WTC11 (cell line): Measurements from ENCODE around the gene SBF1. TPM values are rescaled to one million over a fixed set of nuclear protein-coding genes. Genes with fewer than 3 reads are reported as not detected.

ENCODE experiments used
- ATAC-seq: fragments of 200-7000 bp; cut with Tn5 transposase; 2 replicates; pipeline ENCODE4 v1.10.0; 2021; ENCODE audit warnings: mild to moderate bottlenecking, moderate library complexity
- CTCF ChIA-PET: fragments of 300-600 bp; sonication (Branson Sonifier 250); formaldehyde crosslinking; loops from one replicate; lab custom pipeline; 2021; ENCODE audit warnings: antibody characterized with exemption; lab: Charles Lee
- POLR2A ChIA-PET: fragments of 350-600 bp; sonication (Branson Sonifier 250); formaldehyde crosslinking; loops from one replicate; lab custom pipeline; 2021; ENCODE audit warnings: antibody characterized with exemption; lab: Charles Lee
- DNase-seq: peaks from one replicate; pipeline ENCODE4 v3.0.0; 2021; ENCODE audit warnings: low spot score
- H3K27ac Mint-ChIP-seq: 2 replicates; pipeline ENCODE4 v1.8.0; 2021; ENCODE audit warnings: mixed read lengths
- H3K27me3 Mint-ChIP-seq: 2 replicates; pipeline ENCODE4 v1.8.0; 2021; ENCODE audit warnings: low read depth, mild to moderate bottlenecking, moderate library complexity, mixed read lengths
- H3K36me3 Mint-ChIP-seq: 2 replicates; pipeline ENCODE4 v1.8.0; 2021; ENCODE audit warnings: mixed read lengths
- H3K4me1 Mint-ChIP-seq: 2 replicates; pipeline ENCODE4 v1.8.0; 2022; ENCODE audit warnings: mixed read lengths
- H3K4me3 Mint-ChIP-seq: 2 replicates; pipeline ENCODE4 v1.8.0; 2021; ENCODE audit warnings: mild to moderate bottlenecking, moderate library complexity, mixed read lengths
- H3K9me3 Mint-ChIP-seq: 2 replicates; pipeline ENCODE4 v1.8.0; 2021; ENCODE audit warnings: mixed read lengths
- CBFB ChIP-seq: sonication (generic); formaldehyde crosslinking; IDR thresholded peaks from 2 replicates; pipeline ENCODE4 v1.8.1; 2022; ENCODE audit warnings: mild to moderate bottlenecking, low read depth, missing genetic modification reagents
- EMX1 ChIP-seq: fragments of 250-450 bp; sonication (Bioruptor Pico); IDR thresholded peaks from 2 replicates; pipeline ENCODE4 v1.8.0; 2021; ENCODE audit warnings: mild to moderate bottlenecking
- FOXJ3 ChIP-seq: sonication (generic); formaldehyde crosslinking; IDR thresholded peaks from 2 replicates; pipeline ENCODE4 v1.9.0; 2021; ENCODE audit warnings: missing genetic modification reagents, mild to moderate bottlenecking, borderline replicate concordance
- GTF2I ChIP-seq: fragments of 250-450 bp; sonication (Bioruptor Pico); conservative IDR thresholded peaks from 2 replicates; pipeline ENCODE4 v1.4.0; 2021; ENCODE audit warnings: mild to moderate bottlenecking
- RELA ChIP-seq: sonication (generic); formaldehyde crosslinking; IDR thresholded peaks from 2 replicates; pipeline ENCODE4 v1.8.1; 2022; ENCODE audit warnings: missing genetic modification reagents, mild to moderate bottlenecking, borderline replicate concordance
- RORB ChIP-seq: fragments of 250-450 bp; sonication (Bioruptor Pico); IDR thresholded peaks from 2 replicates; pipeline ENCODE4 v1.9.0; 2021; ENCODE audit warnings: mild to moderate bottlenecking
- ZNF121 ChIP-seq: sonication (generic); formaldehyde crosslinking; IDR thresholded peaks from 2 replicates; pipeline ENCODE4 v1.8.0; 2023; ENCODE audit warnings: missing genetic modification reagents
- ZNF219 ChIP-seq: sonication (generic); formaldehyde crosslinking; IDR thresholded peaks from 2 replicates; pipeline ENCODE4 v1.8.0; 2023; ENCODE audit warnings: missing genetic modification reagents, mild to moderate bottlenecking, borderline replicate concordance
- ZNF232 ChIP-seq: sonication (generic); formaldehyde crosslinking; IDR thresholded peaks from 2 replicates; pipeline ENCODE4 v1.8.0; 2022; ENCODE audit warnings: mild to moderate bottlenecking, missing genetic modification reagents
- ZNF317 ChIP-seq: sonication (generic); formaldehyde crosslinking; IDR thresholded peaks from 2 replicates; pipeline ENCODE4 v1.8.1; 2023; ENCODE audit warnings: low read depth, mild to moderate bottlenecking, moderate library complexity, missing genetic modification reagents, borderline replicate concordance
- ZNF423 ChIP-seq: fragments of 250-450 bp; sonication (Bioruptor Pico); IDR thresholded peaks from 2 replicates; pipeline ENCODE4 v2.1.2; 2022; ENCODE audit warnings: mild to moderate bottlenecking, moderate library complexity
- ZNF671 ChIP-seq: fragments of 250-450 bp; sonication (Bioruptor Pico); IDR thresholded peaks from 2 replicates; pipeline ENCODE4 v1.8.0; 2021; ENCODE audit warnings: mild to moderate bottlenecking
- total RNA-seq: library from RNA; stranded (reverse); gene quantifications from 3 replicates; pipeline ENCODE4 v1.2.3, GENCODE V29; 2021
- TF ChIP-seq, protein P1 (sequence below): sonication (generic); formaldehyde crosslinking; IDR thresholded peaks from 2 replicates; pipeline ENCODE4 v1.8.1; 2022; ENCODE audit warnings: missing genetic modification reagents, borderline replicate concordance
- TF ChIP-seq, protein P2 (sequence below): fragments of 250-450 bp; sonication (Bioruptor Pico); IDR thresholded peaks from 2 replicates; pipeline ENCODE4 v1.8.0; 2021; ENCODE audit warnings: mild to moderate bottlenecking
- TF ChIP-seq, protein P3 (sequence below): fragments of 250-450 bp; sonication (Bioruptor Pico); IDR thresholded peaks from 2 replicates; pipeline ENCODE4 v1.9.0; 2021; ENCODE audit warnings: mild to moderate bottlenecking
- TF ChIP-seq, protein P4 (sequence below): fragments of 250-450 bp; sonication (Bioruptor Pico); IDR thresholded peaks from 2 replicates; pipeline ENCODE4 v1.9.0; 2021; ENCODE audit warnings: mild to moderate bottlenecking

SBF1 gene
- total RNA-seq, 1 experiment from 2014 or later: 108 TPM

DNA sequence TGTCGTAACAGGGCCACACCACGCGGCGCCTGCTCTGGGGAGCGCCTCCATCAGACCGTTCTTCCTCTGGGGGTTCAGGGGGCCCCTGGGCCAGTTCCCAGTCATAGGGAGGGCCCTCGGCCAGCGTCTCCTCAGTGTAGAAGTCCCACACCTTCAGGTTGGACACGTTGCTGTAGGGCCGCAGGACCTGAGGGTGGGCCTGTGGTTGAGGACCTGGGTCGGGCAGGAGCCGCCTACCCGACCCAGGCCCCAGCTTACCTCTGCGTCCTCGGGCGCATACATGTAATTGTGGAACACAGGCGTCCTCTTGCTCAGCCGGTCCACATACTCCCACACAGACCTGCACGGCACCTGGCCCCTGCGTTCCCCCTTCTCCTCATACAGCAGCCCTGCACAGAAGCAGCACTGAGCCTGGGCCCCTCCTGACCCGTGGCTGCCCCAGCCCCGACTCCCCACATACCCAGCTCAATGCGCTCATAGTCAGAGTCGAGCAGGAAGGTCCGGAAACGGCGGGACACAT, 20.2 kb downstream of the SBF1 start (continued):
- TF ChIP-seq ZNF232 (CRISPR knock-in tag) (no peak), GTF2I (CRISPR knock-in tag) (no peak), CBFB (no peak)

DNA sequence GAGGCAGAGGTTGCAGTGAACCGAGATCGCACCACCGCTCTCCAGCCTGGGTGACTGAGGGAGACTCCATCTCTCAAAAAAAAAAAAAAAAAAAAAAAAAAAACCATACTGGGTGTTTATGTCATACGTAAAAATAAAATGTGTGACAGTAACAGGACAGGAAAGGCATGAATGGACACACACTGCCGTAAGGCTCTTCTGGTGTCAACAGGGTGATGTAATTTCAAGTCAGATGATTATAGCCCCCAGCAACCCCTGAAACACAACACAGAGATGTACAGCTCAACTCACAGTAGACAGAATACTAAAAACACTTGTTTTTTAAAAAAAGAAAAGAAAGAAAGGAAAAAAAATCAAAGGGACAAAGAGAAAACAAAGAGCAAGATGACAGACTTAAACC, 22.2 kb downstream of the SBF1 start:
- Mint-ChIP-seq H3K27ac (no peak overlapping the region), H3K4me1 (no peaks in the 10 kb centered on the region), H3K9me3 (no peaks in the 10 kb centered on the region), H3K4me3 (no peak overlapping the region)
- TF ChIP-seq, protein P1, sequence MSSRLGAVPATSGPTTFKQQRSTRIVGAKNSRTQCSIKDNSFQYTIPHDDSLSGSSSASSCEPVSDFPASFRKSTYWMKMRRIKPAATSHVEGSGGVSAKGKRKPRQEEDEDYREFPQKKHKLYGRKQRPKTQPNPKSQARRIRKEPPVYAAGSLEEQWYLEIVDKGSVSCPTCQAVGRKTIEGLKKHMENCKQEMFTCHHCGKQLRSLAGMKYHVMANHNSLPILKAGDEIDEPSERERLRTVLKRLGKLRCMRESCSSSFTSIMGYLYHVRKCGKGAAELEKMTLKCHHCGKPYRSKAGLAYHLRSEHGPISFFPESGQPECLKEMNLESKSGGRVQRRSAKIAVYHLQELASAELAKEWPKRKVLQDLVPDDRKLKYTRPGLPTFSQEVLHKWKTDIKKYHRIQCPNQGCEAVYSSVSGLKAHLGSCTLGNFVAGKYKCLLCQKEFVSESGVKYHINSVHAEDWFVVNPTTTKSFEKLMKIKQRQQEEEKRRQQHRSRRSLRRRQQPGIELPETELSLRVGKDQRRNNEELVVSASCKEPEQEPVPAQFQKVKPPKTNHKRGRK: no peak
- TF ChIP-seq ZNF423 (no peak), EMX1 (no peak), ZNF121 (CRISPR knock-in tag) (no peak), ZNF232 (CRISPR knock-in tag) (no peak), RORB (CRISPR knock-in tag) (no peak), ZNF671 (CRISPR knock-in tag) (no peak), FOXJ3 (CRISPR knock-in tag) (no peak)
- TF ChIP-seq, protein P2, sequence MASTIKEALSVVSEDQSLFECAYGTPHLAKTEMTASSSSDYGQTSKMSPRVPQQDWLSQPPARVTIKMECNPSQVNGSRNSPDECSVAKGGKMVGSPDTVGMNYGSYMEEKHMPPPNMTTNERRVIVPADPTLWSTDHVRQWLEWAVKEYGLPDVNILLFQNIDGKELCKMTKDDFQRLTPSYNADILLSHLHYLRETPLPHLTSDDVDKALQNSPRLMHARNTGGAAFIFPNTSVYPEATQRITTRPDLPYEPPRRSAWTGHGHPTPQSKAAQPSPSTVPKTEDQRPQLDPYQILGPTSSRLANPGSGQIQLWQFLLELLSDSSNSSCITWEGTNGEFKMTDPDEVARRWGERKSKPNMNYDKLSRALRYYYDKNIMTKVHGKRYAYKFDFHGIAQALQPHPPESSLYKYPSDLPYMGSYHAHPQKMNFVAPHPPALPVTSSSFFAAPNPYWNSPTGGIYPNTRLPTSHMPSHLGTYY (CRISPR knock-in tag): no peak
- TF ChIP-seq, protein P3, sequence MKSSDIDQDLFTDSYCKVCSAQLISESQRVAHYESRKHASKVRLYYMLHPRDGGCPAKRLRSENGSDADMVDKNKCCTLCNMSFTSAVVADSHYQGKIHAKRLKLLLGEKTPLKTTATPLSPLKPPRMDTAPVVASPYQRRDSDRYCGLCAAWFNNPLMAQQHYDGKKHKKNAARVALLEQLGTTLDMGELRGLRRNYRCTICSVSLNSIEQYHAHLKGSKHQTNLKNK: no peak
- TF ChIP-seq, protein P4, sequence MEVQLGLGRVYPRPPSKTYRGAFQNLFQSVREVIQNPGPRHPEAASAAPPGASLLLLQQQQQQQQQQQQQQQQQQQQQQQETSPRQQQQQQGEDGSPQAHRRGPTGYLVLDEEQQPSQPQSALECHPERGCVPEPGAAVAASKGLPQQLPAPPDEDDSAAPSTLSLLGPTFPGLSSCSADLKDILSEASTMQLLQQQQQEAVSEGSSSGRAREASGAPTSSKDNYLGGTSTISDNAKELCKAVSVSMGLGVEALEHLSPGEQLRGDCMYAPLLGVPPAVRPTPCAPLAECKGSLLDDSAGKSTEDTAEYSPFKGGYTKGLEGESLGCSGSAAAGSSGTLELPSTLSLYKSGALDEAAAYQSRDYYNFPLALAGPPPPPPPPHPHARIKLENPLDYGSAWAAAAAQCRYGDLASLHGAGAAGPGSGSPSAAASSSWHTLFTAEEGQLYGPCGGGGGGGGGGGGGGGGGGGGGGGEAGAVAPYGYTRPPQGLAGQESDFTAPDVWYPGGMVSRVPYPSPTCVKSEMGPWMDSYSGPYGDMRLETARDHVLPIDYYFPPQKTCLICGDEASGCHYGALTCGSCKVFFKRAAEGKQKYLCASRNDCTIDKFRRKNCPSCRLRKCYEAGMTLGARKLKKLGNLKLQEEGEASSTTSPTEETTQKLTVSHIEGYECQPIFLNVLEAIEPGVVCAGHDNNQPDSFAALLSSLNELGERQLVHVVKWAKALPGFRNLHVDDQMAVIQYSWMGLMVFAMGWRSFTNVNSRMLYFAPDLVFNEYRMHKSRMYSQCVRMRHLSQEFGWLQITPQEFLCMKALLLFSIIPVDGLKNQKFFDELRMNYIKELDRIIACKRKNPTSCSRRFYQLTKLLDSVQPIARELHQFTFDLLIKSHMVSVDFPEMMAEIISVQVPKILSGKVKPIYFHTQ (CRISPR knock-in tag): no peak
- TF ChIP-seq, all 79 proteins: peak for 0
- ATAC-seq (no peak), DNase-seq (no peak)
- POLR2A ChIA-PET: interaction anchor here (0.7 kb wide), 1 partner anchor 1434 kb away, joined by 8 read pairs; no protein-coding TSS in a partner anchor
- Mint-ChIP-seq H3K27me3 (no peaks in the 10 kb centered on the region), H3K36me3 (peaks cover 43% of the 10 kb centered on the region)
- CTCF ChIA-PET: interaction anchor here (1.7 to 2.3 kb wide), 2 partner anchors 8 to 21 kb away, joined by 4 to 7 read pairs; no protein-coding TSS in a partner anchor

DNA sequence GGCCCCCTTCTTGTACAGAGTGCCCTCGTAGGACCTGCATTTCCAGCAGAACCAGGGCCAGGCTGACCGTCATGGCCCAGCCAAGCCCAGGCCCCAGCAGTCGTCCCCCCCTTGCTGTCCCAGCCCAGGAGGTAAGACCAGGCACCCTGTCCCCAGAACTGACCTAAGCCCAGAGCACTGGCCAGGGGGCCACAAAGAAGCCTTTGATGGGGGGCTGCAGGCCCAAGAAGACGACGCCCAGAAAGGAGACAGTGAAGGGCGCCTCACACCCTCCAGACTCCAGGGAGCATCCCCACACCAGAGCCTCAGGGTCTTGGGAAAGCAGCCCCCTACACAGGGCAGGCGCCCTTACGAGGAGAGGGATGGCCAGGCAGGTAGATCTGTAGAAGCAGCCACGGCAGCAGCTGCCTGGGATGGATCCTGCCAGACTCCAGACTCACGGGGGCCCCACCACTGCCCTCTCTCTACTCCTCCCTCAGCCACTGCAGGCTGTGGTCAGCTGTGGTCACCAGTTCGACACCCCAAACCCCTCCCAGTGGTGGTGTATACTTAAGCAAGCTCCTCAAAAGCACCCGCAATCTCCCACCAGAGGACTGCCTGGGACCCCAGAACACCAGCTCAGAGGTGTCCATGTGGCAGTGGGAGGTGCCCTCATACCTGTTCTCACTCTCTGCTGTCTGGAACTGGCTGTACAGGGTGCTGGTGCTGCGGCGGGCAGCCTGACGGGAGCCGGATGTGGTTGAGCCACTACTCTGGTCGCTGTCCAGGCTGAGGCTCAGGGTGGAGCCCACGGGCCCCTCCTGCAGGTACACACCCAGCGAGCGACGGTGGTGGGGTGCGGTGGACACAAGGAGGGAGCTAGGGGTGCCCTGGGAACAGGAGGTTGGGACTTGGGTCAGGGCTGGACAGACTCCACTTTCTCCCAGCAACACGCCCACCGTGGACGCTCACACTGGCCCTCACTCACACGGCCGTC, 27.0 kb downstream of the SBF1 start:
- H3K36me3 Mint-ChIP-seq: peaks cover 26% of the 10 kb centered on the region
- ATAC-seq (no peak), DNase-seq (no peak)
- ChIA-PET CTCF (no interaction called here), POLR2A (interaction anchor here (0.6 kb wide), 1 partner anchor 62 kb away, joined by 4 read pairs; no protein-coding TSS in a partner anchor)
- TF ChIP-seq ZNF317 (CRISPR knock-in tag) (no peak), RELA (CRISPR knock-in tag) (no peak), ZNF219 (CRISPR knock-in tag) (no peak)
- no peaks in the 10 kb centered on the region for H3K27me3 Mint-ChIP-seq
- H3K27ac Mint-ChIP-seq: no peak overlapping the region
- no peaks in the 10 kb centered on the region for H3K4me1 Mint-ChIP-seq
- H3K9me3 Mint-ChIP-seq: no peaks in the 10 kb centered on the region
- no peak overlapping the region for H3K4me3 Mint-ChIP-seq
